Upper lobe of left lung (tissue), 6 donors: Measurements from ENCODE around the gene AGAP1. TPM values are rescaled to one million over a fixed set of nuclear protein-coding genes. Genes with fewer than 3 reads are reported as not detected.

Source experiments
- ATAC-seq, 2 donors: fragments of 200-7000 bp; cut with Tn5 transposase; one replicate each; pipeline ENCODE4 v1.9.1; 2022; ENCODE audit warnings: mild to moderate bottlenecking in 2 of 2, moderate library complexity in 2 of 2; ENCODE audit not compliant: low FRiP score in 2 of 2
- DNase-seq, 2 donors: peaks; one replicate each; pipeline ENCODE4 v3.0.0-alpha.2; 2019 to 2020
- H3K27ac ChIP-seq, 4 donors: fragments of 200-600 bp; sonication (generic); one replicate each; pipeline ENCODE4 v1.5.1; 2016 to 2019
- H3K27me3 ChIP-seq, 4 donors: fragments of 200-600 bp; sonication (generic); one replicate each; pipeline ENCODE4 v1.5.1; 2017 to 2019
- H3K36me3 ChIP-seq, 4 donors: fragments of 200-600 bp; sonication (generic); one replicate each; pipeline ENCODE4 v1.5.1; 2016 to 2019
- H3K4me1 ChIP-seq, 4 donors: fragments of 200-600 bp; sonication (generic); one replicate each; pipeline ENCODE4 v1.5.1; 2018 to 2019
- H3K4me3 ChIP-seq, 4 donors: fragments of 200-600 bp; sonication (generic); one replicate each; pipeline ENCODE4 v1.5.1; 2017 to 2019; ENCODE audit warnings: mild to moderate bottlenecking in 2 of 4, moderate library complexity in 1 of 4
- H3K9me3 ChIP-seq, 4 donors: fragments of 200-600 bp; sonication (generic); one replicate each; pipeline ENCODE4 v1.5.1; 2018 to 2019
- CTCF ChIP-seq, 6 experiments: fragments of 450-650 bp in 4 of 6; fragments of 200-600 bp in 2 of 6; sonication (generic) in 2 of 6; IDR thresholded peaks; one replicate each; pipeline ENCODE4 v1.5.1; 2016 to 2019; ENCODE audit warnings: antibody characterized with exemption in 6 of 6
- EP300 ChIP-seq, 4 donors: sonication (generic); formaldehyde crosslinking; IDR thresholded peaks; one replicate each; pipeline ENCODE4 v1.5.1; 2017; ENCODE audit warnings: antibody characterized with exemption in 4 of 4, control low read depth in 2 of 4
- POLR2A ChIP-seq, 4 donors: fragments of 450-650 bp; IDR thresholded peaks; one replicate each; pipeline ENCODE4 v1.5.1; 2016 to 2017; ENCODE audit warnings: antibody characterized with exemption in 4 of 4, mild to moderate bottlenecking in 2 of 4
- POLR2AphosphoS5 ChIP-seq, 2 donors: sonication (generic); formaldehyde crosslinking; IDR thresholded peaks; one replicate each; pipeline ENCODE4 v1.5.1; 2017; ENCODE audit warnings: antibody characterized with exemption in 2 of 2
- WGBS, 2 donors: methylation state at CpG; one replicate each; pipeline ENCODE4 v1.1.5; 2017 to 2018; 5-methylcytosine and 5-hydroxymethylcytosine counted together
- total RNA-seq, 6 donors: library from RNA; depleted of rRNA in 4 of 6; stranded (reverse); fragments of >200 nt in 4 of 6; gene quantifications; one replicate each; pipeline versions ENCODE4 v1.1.0 to v1.2.1, GENCODE V29; 2016 to 2021
- donor health status: DM: no; HTN: no; CAD: no; lungs with moderate emphysema.
- donor health status: DM: no; HTN: yes; CAD: no; lungs with severe emphysema.

Gene AGAP1
- total RNA-seq, 6 donors from 2014 or later: 25.5 to 45.1 (median 30.7) TPM

- Histone ChIP-seq H3K9me3 (no peaks in the 10 kb centered on the region), H3K27ac (no peak overlapping the region), H3K36me3 (no peaks in the 10 kb centered on the region), H3K27me3 (no peaks in the 10 kb centered on the region), H3K4me1 (peaks cover 0 to 3% (median 1%) of the 10 kb centered on the region in 4 donors), H3K4me3 (no peak overlapping the region)
- no peak for DNase-seq
- no peak for ATAC-seq
- WGBS, 2 donors: 73 to 79% methylated on average over 7 of the region's 7 CpGs
- TF ChIP-seq CTCF (IDR thresholded peaks at IDR 0.05): no peak
- no peak for TF ChIP-seq EP300 (IDR thresholded peaks at IDR 0.05)
- no peak for TF ChIP-seq POLR2A (IDR thresholded peaks at IDR 0.05)
- no peak for TF ChIP-seq POLR2AphosphoS5 (IDR thresholded peaks at IDR 0.05)
Observed at GRCh38 chr2:235580426-235581157, 86.7 kb downstream of the AGAP1 start.

GRCh38 chr2:235582081-235582686 lies 88.3 kb downstream of the AGAP1 start:
- H3K27me3 ChIP-seq: no peaks in the 10 kb centered on the region
- no peak overlapping the region for H3K27ac ChIP-seq
- ATAC-seq (no peak), DNase-seq (no peak)
- no peaks in the 10 kb centered on the region for H3K9me3 ChIP-seq
- H3K36me3 ChIP-seq: no peaks in the 10 kb centered on the region
- H3K4me1 ChIP-seq: peaks cover 0 to 3% (median 1%) of the 10 kb centered on the region in 4 donors
- 89% methylated on average over 5 to 9 of the region's 9 CpGs for WGBS, 2 donors
- TF ChIP-seq POLR2AphosphoS5 (IDR thresholded peaks at IDR 0.05) (no peak), EP300 (IDR thresholded peaks at IDR 0.05) (no peak), CTCF (IDR thresholded peaks at IDR 0.05) (no peak), POLR2A (IDR thresholded peaks at IDR 0.05) (no peak)
- H3K4me3 ChIP-seq: no peak overlapping the region

GRCh38 chr2:235582729-235583128 lies 88.9 kb downstream of the AGAP1 start:
- no peak for ATAC-seq
- no peak for DNase-seq
- H3K36me3 ChIP-seq: no peaks in the 10 kb centered on the region
- no peak overlapping the region for H3K4me3 ChIP-seq
- H3K4me1 ChIP-seq: peaks cover 0 to 2% (median under 1%) of the 10 kb centered on the region in 4 donors
- 77 to 86% methylated on average over 7 of the region's 7 CpGs for WGBS, 2 donors
- H3K27ac ChIP-seq: no peak overlapping the region
- no peaks in the 10 kb centered on the region for H3K9me3 ChIP-seq
- no peaks in the 10 kb centered on the region for H3K27me3 ChIP-seq
- TF ChIP-seq POLR2A (IDR thresholded peaks at IDR 0.05) (no peak), CTCF (IDR thresholded peaks at IDR 0.05) (no peak), EP300 (IDR thresholded peaks at IDR 0.05) (no peak), POLR2AphosphoS5 (IDR thresholded peaks at IDR 0.05) (no peak)

- WGBS, 2 donors: 87 to 98% methylated on average over 6 of the region's 6 CpGs
- no peaks in the 10 kb centered on the region for H3K9me3 ChIP-seq
- TF ChIP-seq EP300 (IDR thresholded peaks at IDR 0.05): no peak
- no peaks in the 10 kb centered on the region for H3K27me3 ChIP-seq
- DNase-seq (no peak), ATAC-seq (peak in 1 of 2 donors; percentile 35)
- no peak overlapping the region for H3K4me3 ChIP-seq
- H3K27ac ChIP-seq: no peak overlapping the region
- no peaks in the 10 kb centered on the region for H3K4me1 ChIP-seq
- no peaks in the 10 kb centered on the region for H3K36me3 ChIP-seq
Observed at GRCh38 chr2:235583144-235583543, 89.3 kb downstream of the AGAP1 start.

GRCh38 chr2:235583925-235584637 lies 90.2 kb downstream of the AGAP1 start:
- DNase-seq: no peak
- H3K27me3 ChIP-seq: no peaks in the 10 kb centered on the region
- no peak overlapping the region for H3K4me3 ChIP-seq
- H3K4me1 ChIP-seq: no peaks in the 10 kb centered on the region
- 78 to 83% methylated on average over 8 of the region's 8 CpGs for WGBS, 2 donors
- no peaks in the 10 kb centered on the region for H3K9me3 ChIP-seq
- no peak overlapping the region for H3K27ac ChIP-seq
- no peak for ATAC-seq
- no peaks in the 10 kb centered on the region for H3K36me3 ChIP-seq
- no peak for TF ChIP-seq POLR2A (IDR thresholded peaks at IDR 0.05)
- TF ChIP-seq CTCF (IDR thresholded peaks at IDR 0.05): no peak
- TF ChIP-seq EP300 (IDR thresholded peaks at IDR 0.05): no peak
- no peak for TF ChIP-seq POLR2AphosphoS5 (IDR thresholded peaks at IDR 0.05)
